GM12878 (cell line): ENCODE data around the gene RGS5. TPM values are rescaled to one million over a fixed set of nuclear protein-coding genes. Genes with fewer than 3 reads are reported as not detected.

Experiments
- ATAC-seq: fragments of 200-7000 bp; cut with Tn5 transposase; 3 replicates; pipeline ENCODE4 v1.9.1; 2020; ENCODE audit warnings: mild to moderate bottlenecking, moderate library complexity
- BruUV-seq: library from RNA; stranded (reverse); fragments of 400-500 nt; replicated peaks from 2 replicates; lab custom pipeline; 2021; lab: Mats Ljungman, UMichigan
- CTCF ChIA-PET: fragments of 300-600 bp; sonication (Branson Sonifier 250); formaldehyde crosslinking; extraction: SDS; loops from one replicate; lab custom pipeline; 2021; ENCODE audit warnings: inconsistent platforms; lab: Yijun Ruan, JAX
- POLR2A ChIA-PET: fragments of 350-600 bp; formaldehyde crosslinking; extraction: SDS; loops from one replicate; lab custom pipeline; 2021; ENCODE audit warnings: inconsistent platforms; lab: Charles Lee
- RAD21 ChIA-PET: fragments of 300-600 bp; sonication (Branson Sonifier 250); formaldehyde crosslinking; loops from one replicate; lab custom pipeline; 2023; ENCODE audit warnings: antibody characterized with exemption; ENCODE audit not compliant: unreplicated experiment; lab: Charles Lee
- SMC1A ChIA-PET: fragments of 300-600 bp; sonication (Branson Sonifier 250); formaldehyde crosslinking; loops from one replicate; lab custom pipeline; 2023; ENCODE audit not compliant: unreplicated experiment, uncharacterized antibody; lab: Charles Lee
- DNase-seq: peaks from one replicate; pipeline ENCODE4 v3.0.0-alpha.2; 2011; ENCODE audit warnings: low read depth, low spot score
- FAIRE-seq: peaks from 3 replicates; lab custom pipeline; 2011; peaks lifted over from hg19 to GRCh38; lab: Jason Lieb, UNC
- H2AFZ ChIP-seq: 2 replicates; pipeline ENCODE4 v1.6.0; 2011; ENCODE audit warnings: low read depth, low read length, control low read depth; ENCODE audit not compliant: control insufficient read depth
- H3K27ac ChIP-seq: 2 replicates; pipeline ENCODE4 v1.5.1; 2011; ENCODE audit warnings: control low read depth; ENCODE audit not compliant: control insufficient read depth, insufficient read depth
- H3K27me3 ChIP-seq, 2 experiments: replicated peaks in 1 of 2; 2 replicates each; pipeline versions ENCODE4 v1.6.0 to v1.6.1; 2011; ENCODE audit warnings: low read length in 1 of 2; ENCODE audit not compliant: control insufficient read depth in 2 of 2, insufficient read depth in 2 of 2
- H3K36me3 ChIP-seq, 2 experiments: 2 replicates each; pipeline ENCODE4 v1.5.1; 2011; ENCODE audit warnings: low read length in 1 of 2; ENCODE audit not compliant: control insufficient read depth in 2 of 2, insufficient read depth in 2 of 2
- H3K4me1 ChIP-seq: 2 replicates; pipeline ENCODE4 v1.6.1; 2011; ENCODE audit warnings: mild to moderate bottlenecking, low read length, moderate library complexity, mixed read lengths; ENCODE audit not compliant: control insufficient read depth, insufficient read depth
- H3K4me2 ChIP-seq: 2 replicates; pipeline ENCODE4 v1.6.0; 2011; ENCODE audit warnings: control low read depth; ENCODE audit not compliant: control insufficient read depth, insufficient read depth
- H3K4me3 ChIP-seq: fragments of 200-600 bp; sonication (generic); 2 replicates; pipeline ENCODE4 v1.5.1; 2016
- H3K79me2 ChIP-seq: 2 replicates; pipeline ENCODE4 v1.6.0; 2011; ENCODE audit warnings: low read length; ENCODE audit not compliant: control insufficient read depth, insufficient read depth
- H3K9ac ChIP-seq: 2 replicates; pipeline ENCODE4 v1.8.0; 2011; ENCODE audit warnings: low read length, control low read depth, mixed read lengths; ENCODE audit not compliant: control insufficient read depth, insufficient read depth
- H3K9me3 ChIP-seq: replicated peaks from 3 replicates; pipeline ENCODE4 v1.5.1; 2011; ENCODE audit warnings: mild to moderate bottlenecking, low read length; ENCODE audit not compliant: control insufficient read depth, insufficient read depth
- H4K20me1 ChIP-seq: 2 replicates; pipeline ENCODE4 v1.6.0; 2011; ENCODE audit not compliant: control insufficient read depth, insufficient read depth
- ATF7 ChIP-seq: fragments of 450-650 bp; IDR thresholded peaks from 2 replicates; pipeline ENCODE4 v1.6.1; 2016; ENCODE audit warnings: low read depth, mild to moderate bottlenecking
- CREB1 ChIP-seq: IDR thresholded peaks from 2 replicates; pipeline ENCODE4 v1.6.1; 2012; ENCODE audit warnings: low read depth, mild to moderate bottlenecking, inconsistent platforms
- E4F1 ChIP-seq: fragments of 450-650 bp; IDR thresholded peaks from 2 replicates; pipeline ENCODE4 v1.6.1; 2018; ENCODE audit warnings: borderline replicate concordance, mild to moderate bottlenecking; ENCODE audit not compliant: partially characterized antibody
- EGR1 ChIP-seq, 2 experiments: IDR thresholded peaks; 1 replicate in 1 of 2; 2 replicates in 1 of 2; pipeline ENCODE4 v1.6.1; 2011 to 2012; ENCODE audit warnings: low read depth in 2 of 2, low read length in 2 of 2, borderline replicate concordance in 1 of 2, mild to moderate bottlenecking in 1 of 2, moderate library complexity in 1 of 2
- FOS ChIP-seq: IDR thresholded peaks from 3 replicates; pipeline ENCODE4 v1.6.1; 2011; ENCODE audit warnings: borderline replicate concordance; ENCODE audit not compliant: insufficient read length; ENCODE audit errors: extremely low read depth
- FOXM1 ChIP-seq: IDR thresholded peaks from 2 replicates; pipeline ENCODE4 v1.6.1; 2012; ENCODE audit warnings: low read depth, mild to moderate bottlenecking, inconsistent platforms, low read length, moderate library complexity
- HSF1 ChIP-seq: fragments of 150-350 bp; IDR thresholded peaks from 2 replicates; pipeline ENCODE4 v1.6.1; 2014; ENCODE audit warnings: mild to moderate bottlenecking, low read depth, low read length
- KAT2A ChIP-seq: conservative IDR thresholded peaks from 2 replicates; pipeline ENCODE4 v1.6.1; 2011; ENCODE audit warnings: low read depth, low read length; ENCODE audit not compliant: control insufficient read depth
- KLF5 ChIP-seq: fragments of 450-650 bp; IDR thresholded peaks from 2 replicates; pipeline ENCODE4 v1.6.1; 2014; ENCODE audit warnings: mild to moderate bottlenecking; ENCODE audit not compliant: partially characterized antibody
- MEF2A ChIP-seq: IDR thresholded peaks from 2 replicates; pipeline ENCODE4 v1.6.1; 2011; ENCODE audit warnings: low read depth, mild to moderate bottlenecking, low read length, moderate library complexity; ENCODE audit not compliant: insufficient read depth
- RELA ChIP-seq: fragments of 450-650 bp; IDR thresholded peaks from 2 replicates; pipeline ENCODE4 v1.8.0; 2014; ENCODE audit warnings: borderline replicate concordance; ENCODE audit not compliant: partially characterized antibody
- SREBF2 ChIP-seq: IDR thresholded peaks from 2 replicates; pipeline ENCODE4 v1.6.1; 2012; ENCODE audit warnings: mild to moderate bottlenecking, low read length
- STAT1 ChIP-seq: fragments of 450-650 bp; conservative IDR thresholded peaks from 2 replicates; pipeline ENCODE4 v1.6.1; 2014; ENCODE audit warnings: antibody characterized with exemption, mild to moderate bottlenecking
- TAF1 ChIP-seq: IDR thresholded peaks from 2 replicates; pipeline ENCODE4 v1.6.1; 2011; ENCODE audit warnings: mild to moderate bottlenecking, low read depth, low read length, borderline replicate concordance
- WRNIP1 ChIP-seq: IDR thresholded peaks from 2 replicates; pipeline ENCODE4 v1.6.1; 2011; ENCODE audit warnings: low read depth, low read length, improper control_type of control experiment, borderline replicate concordance
- ZZZ3 ChIP-seq: IDR thresholded peaks from 2 replicates; pipeline ENCODE4 v1.6.1; 2011; ENCODE audit warnings: low read depth; ENCODE audit not compliant: control insufficient read depth, insufficient read length
- WGBS: methylation state at CpG from one replicate; pipeline ENCODE4 v1.1.6; 2016; ENCODE audit warnings: low lambda C conversion rate; ENCODE audit not compliant: insufficient replicate concordance, insufficient coverage; ENCODE audit errors: missing lambda C conversion rate; 5-methylcytosine and 5-hydroxymethylcytosine counted together
- in situ Hi-C: fragments of 300-500 bp; cut with MboI; formaldehyde crosslinking; loops from 9 replicates; pipeline ENCODE4 v1.14.3; 2018; ENCODE audit warnings: mixed read lengths
- intact Hi-C: fragments of 100-400 bp; cut with micrococcal nuclease; formaldehyde crosslinking; loops from one replicate; pipeline ENCODE4 v1.14.2; 2022; ENCODE audit not compliant: unreplicated experiment
- polyA plus RNA-seq, 11 experiments: library from polyadenylated mRNA; depleted of rRNA in 4 of 11; unstranded in 6 of 11; stranded (reverse) in 5 of 11; fragments of >200 nt; fragmentation: Nextera tagmentation in 4 of 11; fragmentation: Illumina TruSeq in 1 of 11; extraction: Ambion mirVana in 4 of 11; extraction: Trizol in 1 of 11; gene quantifications; 1 replicate in 1 of 11; 2 replicates in 10 of 11; pipeline versions ENCODE4 v1.2.1 to v1.2.3, GENCODE V29; 2011 to 2016; ENCODE audit warnings: inconsistent platforms in 2 of 11, missing spikeins in 2 of 11, low read depth in 1 of 11
- total RNA-seq, 4 experiments: library from RNA; depleted of rRNA in 3 of 4; stranded (reverse); fragments of >200 nt in 3 of 4; fragmentation: Illumina TruSeq in 1 of 4; extraction: Trizol in 1 of 4; gene quantifications; 2 replicates each; pipeline versions ENCODE4 v1.2.1 to v1.2.3, GENCODE V29; 2013 to 2021

The RGS5 gene
- total and polyA plus RNA-seq, 10 of the 15 experiments (the other 5 are each of a cell fraction or from before 2014, with no cell fraction given), result 0.63 to 7.4 (median 2.8) TPM

- H3K36me3 ChIP-seq, result no peaks in the 10 kb centered on the region
- H3K4me1 ChIP-seq, result no peaks in the 10 kb centered on the region
- H3K9me3 ChIP-seq, result no peaks in the 10 kb centered on the region
- no peaks in the 10 kb centered on the region for H4K20me1 ChIP-seq
- ChIA-PET CTCF (no interaction called here), POLR2A (no interaction called here), RAD21 (no interaction called here), SMC1A (interaction anchor here (1.1 kb wide), 1 partner anchor 1293 kb away, joined by 3 read pairs; no protein-coding TSS in a partner anchor)
- no peak overlapping the region for H2AFZ ChIP-seq
- H3K79me2 ChIP-seq, result no peaks in the 10 kb centered on the region
- no TSS peak for BruUV-seq
- no peak overlapping the region for H3K27ac ChIP-seq
- no peak for TF ChIP-seq WRNIP1
- no peak for TF ChIP-seq KLF5
- no peak for TF ChIP-seq E4F1
- no peak for TF ChIP-seq STAT1
- TF ChIP-seq KAT2A, result no peak
- no peak for TF ChIP-seq CREB1
- TF ChIP-seq FOXM1, result no peak
- TF ChIP-seq RELA, result no peak
- TF ChIP-seq FOS, result no peak
- TF ChIP-seq HSF1, result no peak
- no peak for TF ChIP-seq ATF7
- TF ChIP-seq EGR1 (IDR thresholded peaks at IDR 0.05; ENCODE audit: borderline replicate concordance in 1 of 2, low read depth in 2 of 2, low read length in 2 of 2), result no peak
- TF ChIP-seq SREBF2, result no peak
- TF ChIP-seq ZZZ3, result no peak
- no peak for TF ChIP-seq MEF2A
- no peak for TF ChIP-seq TAF1
- no peaks in the 10 kb centered on the region for H3K27me3 ChIP-seq
- 26% methylated on average over 2 of the region's 2 CpGs for WGBS
- ATAC-seq (no peak), DNase-seq (no peak), FAIRE-seq (no peak)
- H3K9ac ChIP-seq, result no peak overlapping the region
- no peak overlapping the region for H3K4me3 ChIP-seq
- intact Hi-C loops, result no loop called here
- H3K4me2 ChIP-seq, result no peak overlapping the region
- in situ Hi-C loops, result no loop called here
These were observed 53.8 kb downstream of the RGS5 start for GRCh38 chr1:163148911-163149310.
